Mesendoderm (in vitro differentiated cells): ENCODE measurements around the gene MED27.

Source experiments
- DNase-seq: peaks from one replicate; pipeline ENCODE4 v3.0.0; 2013
- H2AK5ac ChIP-seq: 2 replicates; pipeline ENCODE4 v1.6.1; 2013; ENCODE audit warnings: low read length, inconsistent platforms
- H2BK120ac ChIP-seq: 2 replicates; pipeline ENCODE4 v1.6.1; 2013; ENCODE audit warnings: low read depth, mild to moderate bottlenecking, low read length, moderate library complexity, mixed read lengths
- H2BK15ac ChIP-seq: replicated peaks from 2 replicates; pipeline ENCODE4 v1.6.1; 2013; ENCODE audit warnings: low read depth, mild to moderate bottlenecking, moderate library complexity
- H2BK5ac ChIP-seq: 2 replicates; pipeline ENCODE4 v1.6.1; 2013; ENCODE audit warnings: low read length, inconsistent platforms
- H3K18ac ChIP-seq: 2 replicates; pipeline ENCODE4 v1.6.1; 2013; ENCODE audit warnings: mild to moderate bottlenecking, low read length, mixed read lengths
- H3K23ac ChIP-seq: one replicate; pipeline ENCODE4 v1.6.1; 2013; ENCODE audit warnings: low read length
- H3K27ac ChIP-seq: 2 replicates; pipeline ENCODE4 v1.5.1; 2013; ENCODE audit warnings: low read depth, mild to moderate bottlenecking, inconsistent platforms, low read length, moderate library complexity
- H3K27me3 ChIP-seq: 2 replicates; pipeline ENCODE4 v1.6.1; 2013; ENCODE audit warnings: low read length, control low read depth, mild to moderate bottlenecking, inconsistent platforms; ENCODE audit not compliant: insufficient read depth, poor library complexity
- H3K36me3 ChIP-seq: 2 replicates; pipeline ENCODE4 v1.6.1; 2013; ENCODE audit warnings: low read length, inconsistent platforms; ENCODE audit not compliant: control insufficient read depth, insufficient read depth
- H3K4ac ChIP-seq: one replicate; pipeline ENCODE4 v1.6.1; 2013; ENCODE audit warnings: low read depth, mild to moderate bottlenecking, low read length, moderate library complexity
- H3K4me1 ChIP-seq: 2 replicates; pipeline ENCODE4 v1.6.1; 2013; ENCODE audit warnings: low read depth, low read length, inconsistent platforms; ENCODE audit not compliant: control insufficient read depth
- H3K4me2 ChIP-seq: 2 replicates; pipeline ENCODE4 v1.6.1; 2013; ENCODE audit warnings: low read length
- H3K4me3 ChIP-seq: 2 replicates; pipeline ENCODE4 v1.5.1; 2013; ENCODE audit warnings: mild to moderate bottlenecking, low read length
- H3K56ac ChIP-seq: one replicate; pipeline ENCODE4 v1.6.1; 2013; ENCODE audit warnings: low read length
- H3K79me1 ChIP-seq: 2 replicates; pipeline ENCODE4 v1.6.1; 2013; ENCODE audit warnings: low read length, inconsistent platforms
- H3K79me2 ChIP-seq: 2 replicates; pipeline ENCODE4 v1.6.1; 2013; ENCODE audit warnings: mild to moderate bottlenecking, low read length; ENCODE audit not compliant: control insufficient read depth, insufficient read depth
- H3K9ac ChIP-seq: 2 replicates; pipeline ENCODE4 v1.6.1; 2013; ENCODE audit warnings: low read length, inconsistent platforms
- H4K5ac ChIP-seq: one replicate; pipeline ENCODE4 v1.6.1; 2013; ENCODE audit warnings: low read length
- H4K8ac ChIP-seq: one replicate; pipeline ENCODE4 v1.6.1; 2013; ENCODE audit warnings: low read depth, mild to moderate bottlenecking, control low read depth, low read length, moderate library complexity
- WGBS: extraction: QIAGEN DNeasy Blood & Tissue Kit; methylation state at CpG from one replicate; pipeline ENCODE4 v1.1.7; 2013; ENCODE audit warnings: low lambda C conversion rate, missing lambda C conversion rate; ENCODE audit not compliant: insufficient coverage; ENCODE audit errors: extremely low coverage; 5-methylcytosine and 5-hydroxymethylcytosine counted together

Gene MED27

DNA sequence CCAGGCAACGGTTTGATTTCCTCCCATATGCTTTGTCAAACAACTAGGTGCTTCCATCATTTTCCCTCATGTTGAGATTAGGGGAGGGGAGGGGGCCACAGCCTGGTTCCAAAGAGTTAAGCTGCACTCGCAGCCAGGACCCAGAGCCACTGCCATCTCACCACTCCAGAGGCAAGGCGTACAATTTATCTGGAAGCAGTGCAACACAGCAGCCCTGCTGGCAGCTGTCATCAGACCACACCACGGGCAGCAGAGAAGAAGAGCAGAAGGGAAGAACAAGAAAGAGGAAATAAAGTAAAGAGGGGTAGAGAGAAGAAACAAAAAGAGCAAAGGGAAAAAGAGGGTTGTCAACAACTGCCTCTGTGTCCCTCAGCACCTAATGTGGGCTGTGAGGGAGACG lies 38.9 kb downstream of the MED27 start:
- H3K4me3 ChIP-seq, result no peak overlapping the region
- WGBS, result no CpG with 5 or more reads among the region's 5 CpGs

DNA sequence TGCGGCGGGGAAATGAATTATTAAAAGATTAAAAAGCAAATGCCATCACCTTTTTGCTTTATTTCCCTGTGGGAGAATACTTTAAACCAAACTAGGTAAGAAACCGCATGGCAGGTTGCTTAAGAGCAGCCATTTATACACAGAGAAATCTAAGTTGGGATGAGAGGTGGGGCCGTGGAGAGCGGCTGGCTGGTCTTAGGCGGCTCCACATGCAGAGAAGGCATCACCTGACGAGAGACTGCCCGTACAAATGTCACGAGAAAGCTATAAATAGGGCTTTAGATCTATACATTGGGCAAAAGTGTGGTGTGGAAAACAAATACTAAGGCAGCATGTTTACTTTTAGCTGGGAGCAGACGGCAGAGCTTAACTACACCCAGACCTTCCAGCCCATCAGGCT lies 39.4 kb downstream of the MED27 start:
- H4K8ac ChIP-seq, result no peak overlapping the region
- H2BK5ac ChIP-seq, result no peak overlapping the region
- H3K23ac ChIP-seq, result no peak overlapping the region
- H3K79me1 ChIP-seq, result peaks cover 12% of the 10 kb centered on the region
- peaks cover 3% of the 10 kb centered on the region for H3K79me2 ChIP-seq
- no peaks in the 10 kb centered on the region for H3K27me3 ChIP-seq
- H3K9ac ChIP-seq, result no peak overlapping the region
- no peak overlapping the region for H2BK15ac ChIP-seq
- H3K4me3 ChIP-seq, result no peak overlapping the region
- no peak overlapping the region for H2AK5ac ChIP-seq
- no peak overlapping the region for H2BK120ac ChIP-seq
- H3K4ac ChIP-seq, result no peak overlapping the region
- H3K18ac ChIP-seq, result no peak overlapping the region
- no peaks in the 10 kb centered on the region for H3K36me3 ChIP-seq
- H3K4me1 ChIP-seq, result no peaks in the 10 kb centered on the region
- H4K5ac ChIP-seq, result no peak overlapping the region
- no CpG with 5 or more reads among the region's 10 CpGs for WGBS
- H3K56ac ChIP-seq, result no peak overlapping the region
- DNase-seq, result no peak
- H3K27ac ChIP-seq, result no peak overlapping the region
- H3K4me2 ChIP-seq, result no peak overlapping the region

More for the DNA sequence above, 38.9 kb downstream of the MED27 start:
- Histone ChIP-seq H3K79me1 (peaks cover 10% of the 10 kb centered on the region), H3K9ac (no peak overlapping the region), H3K4me2 (no peak overlapping the region), H3K23ac (no peak overlapping the region), H3K27me3 (no peaks in the 10 kb centered on the region), H3K79me2 (peaks cover 3% of the 10 kb centered on the region), H2AK5ac (no peak overlapping the region), H4K5ac (no peak overlapping the region), H3K4ac (no peak overlapping the region), H2BK5ac (no peak overlapping the region), H2BK15ac (no peak overlapping the region), H2BK120ac (no peak overlapping the region), H3K27ac (no peak overlapping the region), H3K4me1 (no peaks in the 10 kb centered on the region), H3K36me3 (no peaks in the 10 kb centered on the region), H3K18ac (no peak overlapping the region), H3K56ac (no peak overlapping the region), H4K8ac (no peak overlapping the region)
- DNase-seq, result no peak

DNA sequence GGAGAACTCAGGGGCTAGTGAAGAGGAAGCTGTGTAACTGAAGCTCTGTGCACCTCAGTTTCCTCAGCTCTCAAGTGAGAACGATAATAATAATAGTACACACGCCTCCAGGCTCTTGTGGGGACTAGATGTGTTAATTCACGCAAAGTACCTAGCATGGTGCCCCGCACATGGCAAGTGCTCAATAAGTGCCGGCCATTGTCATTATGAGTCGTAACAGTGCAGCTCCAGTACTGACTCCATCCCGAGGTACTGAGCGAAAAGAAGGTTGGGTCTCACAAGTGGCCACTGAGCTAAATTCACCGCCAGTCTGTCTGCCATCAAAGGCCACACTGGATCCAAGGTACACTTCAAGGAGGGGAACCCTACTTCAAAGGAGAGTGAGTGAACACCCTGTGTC lies 40.4 kb downstream of the MED27 start:
- no peak overlapping the region for H3K23ac ChIP-seq
- no peak overlapping the region for H3K56ac ChIP-seq
- H2BK15ac ChIP-seq, result no peak overlapping the region
- no CpG with 5 or more reads among the region's 9 CpGs for WGBS
- no peak overlapping the region for H2BK5ac ChIP-seq
- no peaks in the 10 kb centered on the region for H3K27me3 ChIP-seq
- no peak overlapping the region for H3K9ac ChIP-seq
- H3K36me3 ChIP-seq, result no peaks in the 10 kb centered on the region
- H3K18ac ChIP-seq, result no peak overlapping the region
- no peak overlapping the region for H3K4me2 ChIP-seq
- no peak overlapping the region for H4K5ac ChIP-seq
- peaks cover 3% of the 10 kb centered on the region for H3K79me2 ChIP-seq
- H3K79me1 ChIP-seq, result peaks cover 13% of the 10 kb centered on the region
- no peak overlapping the region for H3K4me3 ChIP-seq
- no peak overlapping the region for H2AK5ac ChIP-seq
- H3K4ac ChIP-seq, result no peak overlapping the region
- no peak overlapping the region for H4K8ac ChIP-seq
- no peak for DNase-seq
- H3K27ac ChIP-seq, result no peak overlapping the region
- no peak overlapping the region for H2BK120ac ChIP-seq
- H3K4me1 ChIP-seq, result peaks cover 2% of the 10 kb centered on the region

DNA sequence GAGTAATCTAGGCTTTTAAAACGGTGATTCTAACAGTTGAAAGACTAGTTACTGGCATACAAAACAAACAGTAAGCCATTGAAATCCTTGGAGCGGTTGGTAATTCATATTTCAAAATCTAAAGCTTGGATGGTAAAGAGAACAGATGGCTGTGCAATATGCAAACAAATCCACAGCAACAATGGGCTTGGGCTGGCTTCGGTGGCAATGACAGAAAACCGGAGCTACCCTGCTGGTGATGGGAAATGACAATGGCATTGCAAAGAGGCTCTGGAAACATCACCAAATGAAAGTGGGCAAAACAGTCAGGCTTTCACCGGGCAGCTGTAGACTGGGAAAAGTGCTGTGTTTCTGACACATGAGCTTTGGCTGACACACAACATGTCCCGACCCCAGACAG lies 42.2 kb downstream of the MED27 start:
- no peak overlapping the region for H3K4me3 ChIP-seq
- H3K18ac ChIP-seq, result no peak overlapping the region
- DNase-seq, result no peak
- H4K8ac ChIP-seq, result no peak overlapping the region
- H3K4me1 ChIP-seq, result peaks cover 3% of the 10 kb centered on the region
- peaks cover 13% of the 10 kb centered on the region for H3K79me1 ChIP-seq
- no peak overlapping the region for H3K4ac ChIP-seq
- H2AK5ac ChIP-seq, result no peak overlapping the region
- H3K79me2 ChIP-seq, result peaks cover 3% of the 10 kb centered on the region
- WGBS, result no CpG with 5 or more reads among the region's 6 CpGs
- H3K36me3 ChIP-seq, result no peaks in the 10 kb centered on the region
- H2BK5ac ChIP-seq, result no peak overlapping the region
- no peak overlapping the region for H3K56ac ChIP-seq
- no peak overlapping the region for H3K9ac ChIP-seq
- no peak overlapping the region for H3K4me2 ChIP-seq
- no peak overlapping the region for H2BK15ac ChIP-seq
- no peak overlapping the region for H2BK120ac ChIP-seq
- H3K27me3 ChIP-seq, result no peaks in the 10 kb centered on the region
- no peak overlapping the region for H4K5ac ChIP-seq
- no peak overlapping the region for H3K23ac ChIP-seq
- no peak overlapping the region for H3K27ac ChIP-seq

DNA sequence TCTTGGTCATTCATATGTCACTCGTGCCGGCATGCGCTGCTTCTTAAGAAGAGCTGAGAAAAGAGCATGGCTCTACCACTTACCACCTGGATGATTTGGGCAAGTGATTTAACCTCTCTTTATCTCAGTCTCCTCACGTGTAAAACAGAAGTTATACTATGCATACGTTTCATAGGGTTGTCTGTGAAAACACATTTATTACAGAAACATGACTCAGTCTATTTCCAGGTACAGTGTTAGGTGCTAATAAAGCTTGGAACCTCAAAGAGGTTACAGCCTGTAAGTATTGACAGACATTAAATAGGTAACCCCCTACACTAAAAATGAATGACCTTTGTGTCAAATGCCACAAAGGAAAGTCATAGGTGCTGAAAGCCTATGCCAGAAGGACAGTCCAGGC lies 43.1 kb downstream of the MED27 start:
- Histone ChIP-seq H3K27ac (no peak overlapping the region), H3K4me3 (no peak overlapping the region), H3K4ac (no peak overlapping the region), H4K5ac (no peak overlapping the region), H2BK120ac (no peak overlapping the region), H2BK15ac (no peak overlapping the region), H3K36me3 (no peaks in the 10 kb centered on the region), H3K9ac (no peak overlapping the region), H3K4me2 (no peak overlapping the region), H3K4me1 (peaks cover 3% of the 10 kb centered on the region), H2AK5ac (no peak overlapping the region), H3K79me2 (no peaks in the 10 kb centered on the region), H3K23ac (no peak overlapping the region), H2BK5ac (no peak overlapping the region), H3K27me3 (no peaks in the 10 kb centered on the region), H3K56ac (no peak overlapping the region), H3K79me1 (peaks cover 12% of the 10 kb centered on the region), H3K18ac (no peak overlapping the region), H4K8ac (no peak overlapping the region)
- WGBS, result no CpG with 5 or more reads among the region's 5 CpGs
- no peak for DNase-seq

DNA sequence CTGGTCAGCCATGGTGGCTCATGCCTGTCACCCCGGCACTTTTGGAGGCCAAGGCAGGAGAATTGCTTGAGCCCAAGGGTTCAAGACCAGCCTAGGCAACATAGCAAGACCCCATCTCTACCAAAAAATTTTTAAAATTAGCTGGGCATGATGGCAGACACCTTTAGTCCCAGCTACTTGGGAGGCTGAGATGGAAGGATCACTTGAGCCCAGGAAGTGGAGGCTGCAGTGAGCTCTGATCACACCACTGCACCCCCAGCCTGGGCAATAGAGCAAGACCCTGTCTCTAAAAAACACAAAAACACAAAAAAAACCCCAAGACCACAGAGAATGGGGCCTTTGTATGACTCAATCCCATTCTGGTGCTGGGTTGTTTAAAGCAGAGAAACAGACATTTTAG lies 44.0 kb downstream of the MED27 start:
- no peak overlapping the region for H2AK5ac ChIP-seq
- no peaks in the 10 kb centered on the region for H3K36me3 ChIP-seq
- WGBS, result no CpG with 5 or more reads among the region's 1 CpG
- H4K5ac ChIP-seq, result no peak overlapping the region
- peaks cover 15% of the 10 kb centered on the region for H3K79me1 ChIP-seq
- no peak overlapping the region for H3K4ac ChIP-seq
- H2BK15ac ChIP-seq, result no peak overlapping the region
- H3K4me3 ChIP-seq, result no peak overlapping the region
- no peak overlapping the region for H3K4me2 ChIP-seq
- no peak overlapping the region for H3K18ac ChIP-seq
- no peaks in the 10 kb centered on the region for H3K27me3 ChIP-seq
- H3K23ac ChIP-seq, result no peak overlapping the region
- H2BK120ac ChIP-seq, result no peak overlapping the region
- H2BK5ac ChIP-seq, result no peak overlapping the region
- no peak overlapping the region for H3K56ac ChIP-seq
- H3K9ac ChIP-seq, result no peak overlapping the region
- no peak for DNase-seq
- peaks cover 3% of the 10 kb centered on the region for H3K4me1 ChIP-seq
- peaks cover 2% of the 10 kb centered on the region for H3K79me2 ChIP-seq
- no peak overlapping the region for H4K8ac ChIP-seq
- H3K27ac ChIP-seq, result no peak overlapping the region
